LNCAP (cell line): ENCODE measurements around the gene CUTC.

ENCODE experiments used
- CTCF ChIP-seq: fragments of 450-650 bp; IDR thresholded peaks from 2 replicates; pipeline ENCODE4 v1.5.1; 2017; ENCODE audit warnings: mild to moderate bottlenecking

Gene CUTC

DNA sequence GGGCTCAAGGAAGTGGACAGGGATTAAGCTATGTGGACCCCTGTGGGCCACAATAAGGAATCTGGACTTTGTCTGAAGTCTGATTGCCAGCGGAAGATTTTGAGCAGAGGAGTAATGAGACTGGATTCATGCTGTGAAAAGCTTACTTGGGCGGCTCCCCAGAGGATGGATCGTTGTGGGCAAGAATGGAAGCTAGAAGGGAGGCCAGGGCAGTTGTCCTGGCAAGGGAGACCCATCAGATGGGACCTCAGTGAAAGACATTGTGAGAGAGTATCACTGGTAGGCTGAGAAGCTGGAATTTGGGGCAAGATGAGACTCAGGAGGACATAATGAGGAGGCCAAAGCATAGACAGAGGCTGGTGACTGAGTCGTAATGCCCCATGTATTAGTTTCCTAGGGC is 66.0 kb downstream of the CUTC start:
- TF ChIP-seq CTCF, result no peak

- no peak for TF ChIP-seq CTCF
Measured at GRCh38 chr10:99798920-99799319, 66.9 kb downstream of the CUTC start.

GRCh38 chr10:99799613-99800012 is 67.6 kb downstream of the CUTC start:
- no peak for TF ChIP-seq CTCF

- TF ChIP-seq CTCF, result no peak
Measured at GRCh38 chr10:99804471-99804870, 72.4 kb downstream of the CUTC start.

DNA sequence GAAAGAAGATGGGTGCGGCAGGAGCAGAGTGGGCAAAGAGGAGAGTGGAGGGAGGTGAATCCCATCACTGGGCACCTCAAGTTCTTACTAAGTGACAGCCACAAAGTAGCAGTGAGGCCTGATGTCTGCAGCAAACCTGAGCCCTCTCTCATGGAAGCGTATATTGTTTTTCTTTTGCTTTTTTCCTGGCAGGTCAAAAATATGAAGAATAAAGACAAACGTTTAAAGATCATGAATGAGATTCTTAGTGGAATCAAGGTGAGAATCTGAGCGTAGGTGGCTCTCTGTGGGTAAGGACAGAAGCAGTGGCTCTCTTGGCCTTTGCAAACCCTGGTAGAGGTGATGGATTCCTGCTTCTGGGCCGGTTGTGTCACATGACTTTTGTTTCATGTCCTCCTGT is 73.2 kb downstream of the CUTC start:
- no peak for TF ChIP-seq CTCF
